Measurements from ENCODE around the gene OGA. TPM values are rescaled to one million over a fixed set of nuclear protein-coding genes. Genes with fewer than 3 reads are reported as not detected.

The OGA gene
- total RNA-seq, 1 donor from 2014 or later, result 48.4 TPM

DNA sequence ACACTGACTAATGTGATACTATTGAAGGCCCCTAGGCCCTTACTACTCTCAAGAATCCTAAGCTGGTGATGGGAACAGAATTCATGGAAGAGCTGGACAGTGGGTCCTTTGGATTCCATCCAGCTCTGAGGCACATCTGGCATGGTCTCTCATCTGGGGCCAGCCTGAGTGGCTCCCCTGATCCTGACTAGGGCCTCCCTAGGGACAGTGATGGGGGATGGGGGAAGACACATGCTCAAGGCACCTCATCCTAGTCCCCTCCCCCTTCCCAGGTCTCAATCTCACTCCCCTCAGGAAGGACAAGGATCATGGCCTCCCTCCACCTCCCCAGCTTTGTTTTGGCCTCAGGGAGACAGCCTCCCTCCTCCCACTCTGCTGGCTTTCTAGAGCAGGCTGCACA, 23.6 kb upstream of the OGA start:
- no peak for DNase-seq (ENCODE audit: low read depth)
- no peak overlapping the region for H3K4me3 ChIP-seq (ENCODE audit: low read depth, low read length)
- TF ChIP-seq CTCF (conservative IDR thresholded peaks at IDR 0.05; ENCODE audit: low read depth, low read length), result no peak

DNA sequence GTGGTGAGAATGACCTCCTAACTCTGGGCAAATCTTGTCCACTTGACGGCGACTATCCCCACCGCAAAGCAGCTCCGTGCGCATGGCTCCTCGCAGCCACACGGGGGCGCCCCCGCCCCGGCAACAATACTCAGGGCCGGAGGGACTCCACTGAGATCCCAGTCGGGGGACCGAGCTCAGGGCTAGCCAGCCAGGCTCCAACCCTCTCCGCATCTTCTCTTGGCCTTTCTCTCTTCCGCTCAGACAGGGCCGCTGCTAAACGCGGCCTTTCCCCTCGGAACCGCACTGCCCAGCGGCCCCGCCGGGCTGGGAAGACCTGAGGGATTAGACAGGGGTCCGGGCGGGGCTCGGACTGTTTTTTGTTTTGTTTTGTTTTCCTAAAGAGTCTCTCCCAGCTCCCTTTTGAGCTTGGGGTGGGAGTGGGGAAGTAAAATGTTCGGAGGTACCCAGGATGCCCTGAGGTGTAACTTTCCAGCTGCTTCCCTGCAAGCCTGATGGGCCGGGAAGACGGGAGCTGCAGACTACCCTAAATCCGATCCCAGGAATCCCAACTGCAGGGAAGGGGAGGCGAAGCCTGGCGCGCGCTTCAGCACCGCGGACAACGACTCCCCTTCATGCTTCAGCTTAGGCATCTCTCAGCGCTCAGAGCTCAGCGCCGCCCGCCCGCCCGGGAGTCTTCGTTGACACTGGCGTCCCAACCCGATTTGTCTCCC, 22.7 kb upstream of the OGA start:
- TF ChIP-seq CTCF (conservative IDR thresholded peaks at IDR 0.05; ENCODE audit: low read depth, low read length), result peak; percentile 97
- no peak for DNase-seq (ENCODE audit: low read depth)
- peak overlapping the region; percentile 52 for H3K4me3 ChIP-seq (ENCODE audit: low read depth, low read length)

GRCh38 chr10:101840102-101840684, 21.9 kb upstream of the OGA start:
- peak overlapping the region; percentile 52 for H3K4me3 ChIP-seq (ENCODE audit: low read depth, low read length)
- no peak for TF ChIP-seq CTCF (conservative IDR thresholded peaks at IDR 0.05; ENCODE audit: low read depth, low read length)
- no peak for DNase-seq (ENCODE audit: low read depth)

DNA sequence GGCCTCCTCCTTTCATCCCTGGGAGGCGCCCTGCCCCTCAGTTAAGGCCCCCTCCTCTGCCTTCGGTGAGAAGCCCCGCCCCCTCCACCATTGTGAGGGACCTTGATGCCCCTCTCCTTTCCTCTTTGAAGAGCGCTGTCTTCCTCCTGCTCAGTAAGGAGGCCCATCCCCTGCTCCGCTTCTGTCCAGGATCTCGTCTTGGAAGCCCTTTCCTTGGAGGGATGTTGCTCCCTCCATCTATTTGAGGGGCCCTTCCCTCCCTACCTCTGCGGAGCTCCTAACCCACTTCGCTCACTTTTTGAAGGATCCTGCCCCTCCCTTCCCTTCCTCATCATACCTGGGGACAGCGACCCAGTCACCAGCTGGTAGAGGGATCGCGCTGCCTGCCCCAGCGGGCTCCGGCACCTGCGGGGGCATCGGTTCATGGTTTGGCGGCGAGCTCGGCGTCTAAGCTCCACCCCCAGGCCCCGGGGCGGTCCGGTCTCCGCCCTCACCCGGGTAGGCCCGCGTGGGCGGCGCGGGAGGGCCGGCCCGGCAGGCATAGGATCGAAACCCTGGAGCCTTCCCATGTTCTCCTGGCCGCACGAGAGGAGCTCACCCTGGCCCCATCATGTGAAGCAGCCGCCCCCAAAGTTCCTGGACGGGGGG, 21.3 kb upstream of the OGA start:
- DNase-seq (ENCODE audit: low read depth), result no peak
- no peak for TF ChIP-seq CTCF (conservative IDR thresholded peaks at IDR 0.05; ENCODE audit: low read depth, low read length)
- H3K4me3 ChIP-seq (ENCODE audit: low read depth, low read length), result peak overlapping the region; percentile 52

DNA sequence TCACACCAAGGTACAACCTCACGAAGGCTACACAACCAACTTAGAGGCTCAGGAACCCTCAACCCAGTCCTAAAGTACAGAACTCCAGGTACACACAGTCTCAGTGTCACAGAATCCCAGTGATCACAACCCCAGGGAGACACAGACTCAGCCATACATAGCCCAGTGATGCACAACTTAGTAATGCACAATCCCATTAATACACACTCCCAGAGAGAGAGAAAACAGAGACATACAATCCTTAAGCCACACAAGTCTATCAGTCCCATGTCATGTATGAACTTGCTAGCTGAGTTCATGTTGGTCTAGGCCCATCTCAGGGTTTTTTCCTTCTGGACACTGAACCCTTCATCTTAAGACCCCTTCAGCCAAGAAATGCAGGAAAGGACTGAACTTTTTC, 20.8 kb upstream of the OGA start:
- no peak overlapping the region for H3K4me3 ChIP-seq (ENCODE audit: low read depth, low read length)
- DNase-seq (ENCODE audit: low read depth), result no peak
- TF ChIP-seq CTCF (conservative IDR thresholded peaks at IDR 0.05; ENCODE audit: low read depth, low read length), result no peak

DNA sequence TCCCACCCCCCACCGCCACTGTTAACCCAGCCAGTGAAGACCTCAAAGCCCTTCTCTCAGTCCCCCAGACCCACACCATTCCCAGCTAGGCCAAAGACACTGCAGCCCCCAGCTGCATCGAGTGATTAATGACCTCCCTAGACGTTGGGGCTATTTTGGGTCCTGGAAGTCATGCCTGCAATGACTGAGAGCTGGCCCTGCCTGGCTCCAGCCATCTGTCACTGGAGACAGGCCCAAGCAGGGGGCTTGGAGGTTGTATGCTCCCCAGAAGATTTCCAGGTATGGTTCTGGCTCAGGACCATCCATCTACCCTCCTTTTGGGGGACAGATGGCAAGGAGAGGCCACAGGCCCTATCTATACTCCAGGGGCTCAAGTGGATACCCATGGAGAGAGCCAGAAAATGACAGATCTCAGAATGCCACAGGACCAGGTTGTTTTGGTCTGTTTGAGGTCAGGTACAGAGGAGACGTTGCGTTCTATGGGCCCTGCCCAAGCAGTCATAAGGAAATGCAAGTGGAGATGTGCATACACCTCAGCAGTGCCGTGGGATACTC, 20.2 kb upstream of the OGA start:
- TF ChIP-seq CTCF (conservative IDR thresholded peaks at IDR 0.05; ENCODE audit: low read depth, low read length), result no peak
- no peak for DNase-seq (ENCODE audit: low read depth)
- H3K4me3 ChIP-seq (ENCODE audit: low read depth, low read length), result no peak overlapping the region

Data from epithelial cell of proximal tubule (primary cell).